Neural cell (in vitro differentiated cells): Measurements from ENCODE around the gene CTDNEP1.

Source experiments
- EP300 ChIP-seq: fragments of 450-650 bp; conservative IDR thresholded peaks from 2 replicates; pipeline ENCODE4 v1.6.1; 2014; ENCODE audit warnings: antibody characterized with exemption, mild to moderate bottlenecking, moderate library complexity; ENCODE audit not compliant: poor library complexity, severe bottlenecking
- EZH2 ChIP-seq: fragments of 200-600, 300-800 bp; shearing (Covaris generic), sonication (generic); IDR thresholded peaks from 2 replicates; pipeline ENCODE4 v1.6.1; 2014; ENCODE audit warnings: antibody characterized with exemption, low read length, borderline replicate concordance, mild to moderate bottlenecking; ENCODE audit not compliant: insufficient read depth, poor library complexity, severe bottlenecking
- POLR2AphosphoS5 ChIP-seq: IDR thresholded peaks from 2 replicates; pipeline ENCODE4 v1.6.1; 2012
- REST ChIP-seq: IDR thresholded peaks from 2 replicates; pipeline ENCODE4 v1.6.1; 2012; ENCODE audit warnings: borderline replicate concordance
- TAF1 ChIP-seq: IDR thresholded peaks from 2 replicates; pipeline ENCODE4 v1.6.1; 2012; ENCODE audit warnings: low read depth
- TF ChIP-seq, protein P1 (sequence below): fragments of 450-650 bp; IDR thresholded peaks from 2 replicates; pipeline ENCODE4 v1.5.1; 2014; ENCODE audit warnings: antibody characterized with exemption, mild to moderate bottlenecking, moderate library complexity; ENCODE audit not compliant: poor library complexity, severe bottlenecking

DNA sequence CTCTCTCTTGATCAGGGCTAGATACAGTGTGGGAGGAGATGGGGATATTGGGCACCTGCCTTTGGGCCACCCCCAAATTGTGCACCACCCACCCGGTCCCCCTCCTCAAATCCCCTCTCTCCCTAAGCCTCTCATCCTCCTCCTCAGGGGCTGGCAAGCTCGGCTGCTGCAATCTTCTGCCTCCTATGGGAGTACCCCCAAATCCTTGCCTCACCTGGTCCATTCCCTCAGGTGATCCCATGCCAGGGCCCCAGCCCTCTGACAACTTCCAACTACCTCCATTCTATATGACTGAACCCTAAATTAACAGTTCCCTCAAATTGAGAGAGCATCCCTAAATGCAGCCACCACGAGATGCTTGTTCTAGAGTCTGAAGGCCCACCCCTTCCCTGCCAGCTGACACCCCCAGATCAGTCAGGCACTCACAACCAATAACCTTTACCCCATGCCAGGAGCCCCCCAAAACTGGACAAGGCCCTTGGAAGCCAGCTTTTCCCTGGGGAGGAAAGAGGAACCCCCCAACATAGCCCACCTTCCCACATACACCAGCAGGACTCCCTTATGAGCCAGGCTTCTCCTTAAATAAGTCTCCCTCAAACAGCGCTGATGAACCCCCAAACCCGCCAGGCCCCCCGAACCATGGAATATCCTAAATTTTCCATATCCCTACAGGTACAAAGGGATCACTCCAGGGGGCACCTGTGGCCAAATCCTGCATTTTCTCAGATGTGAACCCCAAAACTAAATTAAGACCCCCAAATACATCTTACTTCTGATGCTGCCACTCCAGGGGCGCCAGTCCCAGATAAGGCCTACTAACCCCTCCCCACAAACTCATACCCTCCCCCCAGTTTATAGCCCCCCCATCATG lies 35.1 kb downstream of the CTDNEP1 start:
- no peak for TF ChIP-seq POLR2AphosphoS5
- TF ChIP-seq, protein P1, sequence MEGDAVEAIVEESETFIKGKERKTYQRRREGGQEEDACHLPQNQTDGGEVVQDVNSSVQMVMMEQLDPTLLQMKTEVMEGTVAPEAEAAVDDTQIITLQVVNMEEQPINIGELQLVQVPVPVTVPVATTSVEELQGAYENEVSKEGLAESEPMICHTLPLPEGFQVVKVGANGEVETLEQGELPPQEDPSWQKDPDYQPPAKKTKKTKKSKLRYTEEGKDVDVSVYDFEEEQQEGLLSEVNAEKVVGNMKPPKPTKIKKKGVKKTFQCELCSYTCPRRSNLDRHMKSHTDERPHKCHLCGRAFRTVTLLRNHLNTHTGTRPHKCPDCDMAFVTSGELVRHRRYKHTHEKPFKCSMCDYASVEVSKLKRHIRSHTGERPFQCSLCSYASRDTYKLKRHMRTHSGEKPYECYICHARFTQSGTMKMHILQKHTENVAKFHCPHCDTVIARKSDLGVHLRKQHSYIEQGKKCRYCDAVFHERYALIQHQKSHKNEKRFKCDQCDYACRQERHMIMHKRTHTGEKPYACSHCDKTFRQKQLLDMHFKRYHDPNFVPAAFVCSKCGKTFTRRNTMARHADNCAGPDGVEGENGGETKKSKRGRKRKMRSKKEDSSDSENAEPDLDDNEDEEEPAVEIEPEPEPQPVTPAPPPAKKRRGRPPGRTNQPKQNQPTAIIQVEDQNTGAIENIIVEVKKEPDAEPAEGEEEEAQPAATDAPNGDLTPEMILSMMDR = no peak
- no peak for TF ChIP-seq TAF1
- TF ChIP-seq EZH2 = no peak
- TF ChIP-seq EP300 = no peak
- TF ChIP-seq REST = no peak
